ENCODE data around the gene PDCL3.

The PDCL3 gene

GRCh38 chr2:100560216-100560830 lies 2.5 kb upstream of the PDCL3 start:
- no peak for DNase-seq (ENCODE audit: low spot score)

- DNase-seq (ENCODE audit: low spot score): no peak
Measured at GRCh38 chr2:100561191-100561590, 1.6 kb upstream of the PDCL3 start.

GRCh38 chr2:100563407-100564247 lies 834 bp downstream of the PDCL3 start:
- no peak for DNase-seq (ENCODE audit: low spot score)

- peak; percentile 23 for DNase-seq (ENCODE audit: low spot score)
Measured at GRCh38 chr2:100568989-100569388, 6.2 kb downstream of the PDCL3 start.

- DNase-seq (ENCODE audit: low spot score): no peak
Measured at GRCh38 chr2:100571668-100572067, 8.9 kb downstream of the PDCL3 start.

- DNase-seq (ENCODE audit: low spot score): peak; percentile 18
Measured at GRCh38 chr2:100577777-100578176, 15.0 kb downstream of the PDCL3 start.

- DNase-seq (ENCODE audit: low spot score): no peak
Measured at GRCh38 chr2:100580367-100581276, 17.8 kb downstream of the PDCL3 start.

- no peak for DNase-seq (ENCODE audit: low spot score)
Measured at GRCh38 chr2:100581277-100581612, 18.5 kb downstream of the PDCL3 start.

GRCh38 chr2:100584816-100585215 lies 22.0 kb downstream of the PDCL3 start:
- no peak for DNase-seq (ENCODE audit: low spot score)

GRCh38 chr2:100588071-100588786 lies 25.4 kb downstream of the PDCL3 start:
- DNase-seq (ENCODE audit: low spot score): peak; percentile 62

- DNase-seq (ENCODE audit: low spot score): no peak
Measured at GRCh38 chr2:100589527-100589926, 26.7 kb downstream of the PDCL3 start.

GRCh38 chr2:100592226-100592625 lies 29.4 kb downstream of the PDCL3 start:
- no peak for DNase-seq (ENCODE audit: low spot score)

GRCh38 chr2:100596465-100596864 lies 33.7 kb downstream of the PDCL3 start:
- peak; percentile 38 for DNase-seq (ENCODE audit: low spot score)

GRCh38 chr2:100599566-100599965 lies 36.8 kb downstream of the PDCL3 start:
- no peak for DNase-seq (ENCODE audit: low spot score)

GRCh38 chr2:100601661-100602060 lies 38.9 kb downstream of the PDCL3 start:
- no peak for DNase-seq (ENCODE audit: low spot score)

GRCh38 chr2:100603414-100603813 lies 40.6 kb downstream of the PDCL3 start:
- DNase-seq (ENCODE audit: low spot score): no peak

- no peak for DNase-seq (ENCODE audit: low spot score)
Measured at GRCh38 chr2:100603948-100604633, 41.3 kb downstream of the PDCL3 start.

- DNase-seq (ENCODE audit: low spot score): no peak
Measured at GRCh38 chr2:100606332-100606725, 43.5 kb downstream of the PDCL3 start.

- DNase-seq (ENCODE audit: low spot score): peak; percentile 36
Measured at GRCh38 chr2:100606726-100607343, 44.0 kb downstream of the PDCL3 start.

GRCh38 chr2:100610381-100610831 lies 47.6 kb downstream of the PDCL3 start:
- peak; percentile 81 for DNase-seq (ENCODE audit: low spot score)
